ENCODE data around the gene CNTNAP2.

Gene CNTNAP2

GRCh38 chr7:148187471-148187870 lies 2070.9 kb downstream of the CNTNAP2 start:
- H3K4me1 ChIP-seq (ENCODE audit: control insufficient read depth, insufficient read depth, low read length) = no peaks in the 10 kb centered on the region
- CTCF ChIA-PET = interaction anchor here (0.6 kb wide), 1 partner anchor 79 kb away, joined by 3 read pairs; no protein-coding TSS in a partner anchor
- POLR2A ChIA-PET = no interaction called here

GRCh38 chr7:148191391-148192065 lies 2074.9 kb downstream of the CNTNAP2 start:
- Histone ChIP-seq H3K9me3 (ENCODE audit: control insufficient read depth, insufficient read depth, low read depth, low read length) (no peaks in the 10 kb centered on the region), H3K27ac (ENCODE audit: extremely low read depth, low read depth, low read length) (no peak overlapping the region), H3K4me1 (ENCODE audit: control insufficient read depth, insufficient read depth, low read length) (no peaks in the 10 kb centered on the region), H3K4me3 (ENCODE audit: low read depth, low read length) (no peak overlapping the region), H3K36me3 (ENCODE audit: control insufficient read depth in 2 of 2, insufficient read depth in 1 of 2, low read length in 2 of 2) (no peaks in the 10 kb centered on the region)
- POLR2A ChIA-PET = no interaction called here
- CTCF ChIA-PET = interaction anchor here (0.6 to 0.7 kb wide), 2 partner anchors 77 to 1155 kb away, joined by 3 to 4 read pairs; no protein-coding TSS in a partner anchor
- TF ChIP-seq ZNF302 (tag by site-specific recombination; IDR thresholded peaks at IDR 0.05; ENCODE audit: low read depth) = no peak
- no peak for TF ChIP-seq ZNF398 (tag by site-specific recombination; IDR thresholded peaks at IDR 0.05)
- TF ChIP-seq ZNF510 (tag by site-specific recombination; IDR thresholded peaks at IDR 0.05; ENCODE audit: insufficient replicate concordance) = no peak
- TF ChIP-seq ZNF530 (tag by site-specific recombination; IDR thresholded peaks at IDR 0.05; ENCODE audit: low read depth) = no peak
- TF ChIP-seq KLF9 (tag by site-specific recombination; IDR thresholded peaks at IDR 0.05; ENCODE audit: low read depth) = no peak
- TF ChIP-seq ZNF707 (tag by site-specific recombination; IDR thresholded peaks at IDR 0.05) = no peak
- TF ChIP-seq ZBTB26 (tag by site-specific recombination; optimal IDR thresholded peaks at IDR 0.05) = no peak
- no peak for TF ChIP-seq ZNF221 (tag by site-specific recombination; IDR thresholded peaks at IDR 0.05; ENCODE audit: borderline replicate concordance)
- TF ChIP-seq ZSCAN30 (tag by site-specific recombination; IDR thresholded peaks at IDR 0.05) = no peak
- no peak for TF ChIP-seq ZNF585B (tag by site-specific recombination; IDR thresholded peaks at IDR 0.05)

More at GRCh38 chr7:148187471-148187870, 2070.9 kb downstream of the CNTNAP2 start:
- no peak overlapping the region for H3K27ac ChIP-seq (ENCODE audit: extremely low read depth, low read depth, low read length)
- H3K9me3 ChIP-seq (ENCODE audit: control insufficient read depth, insufficient read depth, low read depth, low read length) = no peaks in the 10 kb centered on the region
- no peak overlapping the region for H3K4me3 ChIP-seq (ENCODE audit: low read depth, low read length)
- no peaks in the 10 kb centered on the region for H3K36me3 ChIP-seq (ENCODE audit: control insufficient read depth in 2 of 2, insufficient read depth in 1 of 2, low read length in 2 of 2)
- no peak for TF ChIP-seq KLF8 (tag by site-specific recombination; IDR thresholded peaks at IDR 0.05)
- no peak for TF ChIP-seq HOXA7 (CRISPR knock-in tag; IDR thresholded peaks at IDR 0.05; ENCODE audit: borderline replicate concordance)
- no peak for TF ChIP-seq ZNF792 (tag by site-specific recombination; IDR thresholded peaks at IDR 0.05)
- no peak for TF ChIP-seq ZNF423 (tag by site-specific recombination; IDR thresholded peaks at IDR 0.05)
- no peak for TF ChIP-seq TRIM28 (IDR thresholded peaks at IDR 0.05; ENCODE audit: borderline replicate concordance, low read length)
- TF ChIP-seq PRDM1 (tag by site-specific recombination; IDR thresholded peaks at IDR 0.05) = no peak
- no peak for TF ChIP-seq ZNF623 (tag by site-specific recombination; IDR thresholded peaks at IDR 0.05)
- TF ChIP-seq ZNF704 (tag by site-specific recombination; IDR thresholded peaks at IDR 0.05) = no peak
- TF ChIP-seq ZNF37A (tag by site-specific recombination; IDR thresholded peaks at IDR 0.05) = no peak
- TF ChIP-seq PRDM2 (tag by site-specific recombination; IDR thresholded peaks at IDR 0.05; ENCODE audit: borderline replicate concordance) = no peak
- no peak for TF ChIP-seq KLF16 (tag by site-specific recombination; IDR thresholded peaks at IDR 0.05)
- TF ChIP-seq ZNF19 (tag by site-specific recombination; IDR thresholded peaks at IDR 0.05; ENCODE audit: low read depth) = no peak
- no peak for TF ChIP-seq ZNF114 (tag by site-specific recombination; IDR thresholded peaks at IDR 0.05)
- TF ChIP-seq ZNF658 (tag by site-specific recombination; IDR thresholded peaks at IDR 0.05) = no peak
- no peak for TF ChIP-seq ZNF670 (tag by site-specific recombination; IDR thresholded peaks at IDR 0.05; ENCODE audit: low read depth)
